Spleen (tissue), 7 donors: Measurements from ENCODE around the gene SERHL2.

Source experiments
- CTCF ChIP-seq, 11 experiments: fragments of 200-600 bp in 7 of 11; fragments of 450-650 bp in 4 of 11; sonication (generic) in 4 of 11; IDR thresholded peaks in 8 of 11; conservative IDR thresholded peaks in 3 of 11; 1 replicate in 7 of 11; 2 replicates in 4 of 11; pipeline versions ENCODE4 v1.4.0 to v1.8.0; 2016 to 2021; ENCODE audit warnings: antibody characterized with exemption in 11 of 11, inconsistent platforms in 4 of 11, mild to moderate bottlenecking in 1 of 11
- POLR2A ChIP-seq, 3 donors: fragments of 450-650 bp; IDR thresholded peaks; one replicate each; pipeline ENCODE4 v1.5.1; 2017; ENCODE audit warnings: antibody characterized with exemption in 3 of 3, mild to moderate bottlenecking in 1 of 3
- donor health status: DM: no; HTN: no; CAD: no; lungs with moderate emphysema.
- donor health status: DM: no; HTN: no; CAD: no.
- donor health status: DM: no; HTN: no; CAD: no.

- TF ChIP-seq CTCF (IDR thresholded peaks at IDR 0.05 in 8 of 11, conservative IDR thresholded peaks at IDR 0.05 in 3 of 11) (no peak), POLR2A (IDR thresholded peaks at IDR 0.05) (no peak)
These were observed 42.6 kb downstream of the SERHL2 start for GRCh38 chr22:42596336-42596735.
